GM12878 (cell line): ENCODE results near the gene GSTM4.

Experiments used
- CBX3 ChIP-seq: fragments of 200-600 bp; sonication (generic); IDR thresholded peaks from 2 replicates; pipeline ENCODE4 v1.6.1; 2016; ENCODE audit warnings: low read depth, borderline replicate concordance
- EZH2 ChIP-seq: IDR thresholded peaks from 2 replicates; pipeline ENCODE4 v1.6.1; 2012; ENCODE audit warnings: low read depth, mild to moderate bottlenecking, control low read depth, inconsistent platforms, low read length, borderline replicate concordance; ENCODE audit not compliant: control insufficient read depth
- FOS ChIP-seq: IDR thresholded peaks from 3 replicates; pipeline ENCODE4 v1.6.1; 2011; ENCODE audit warnings: borderline replicate concordance; ENCODE audit not compliant: insufficient read length; ENCODE audit errors: extremely low read depth
- HCFC1 ChIP-seq: fragments of 150-350 bp; IDR thresholded peaks from 2 replicates; pipeline ENCODE4 v1.6.1; 2014; ENCODE audit warnings: low read length
- NR2C2 ChIP-seq: IDR thresholded peaks from 2 replicates; pipeline ENCODE4 v1.6.1; 2011; ENCODE audit warnings: borderline replicate concordance, low read depth; ENCODE audit not compliant: control insufficient read depth, insufficient read length
- POLR2AphosphoS2 ChIP-seq: IDR thresholded peaks from 2 replicates; pipeline ENCODE4 v1.6.1; 2011; ENCODE audit warnings: low read depth, mild to moderate bottlenecking, low read length, improper control_type of control experiment, moderate library complexity
- POLR2AphosphoS5 ChIP-seq: IDR thresholded peaks from 2 replicates; pipeline ENCODE4 v1.6.1; 2011; ENCODE audit warnings: mild to moderate bottlenecking, low read length, inconsistent platforms
- TCF7 ChIP-seq: IDR thresholded peaks from 2 replicates; pipeline ENCODE4 v1.6.1; 2014; ENCODE audit warnings: antibody characterized with exemption, borderline replicate concordance
- USF1 ChIP-seq: IDR thresholded peaks from 2 replicates; pipeline ENCODE4 v1.6.1; 2011; ENCODE audit warnings: borderline replicate concordance, low read depth, mild to moderate bottlenecking, moderate library complexity, mixed read lengths, low read length; ENCODE audit not compliant: insufficient read depth; ENCODE audit errors: extremely low read length
- TF ChIP-seq, protein P1 (sequence below), 3 experiments: IDR thresholded peaks in 2 of 3; conservative IDR thresholded peaks in 1 of 3; 2 replicates each; pipeline ENCODE4 v1.5.1; 2011; ENCODE audit warnings: low read depth in 3 of 3, low read length in 3 of 3, mild to moderate bottlenecking in 3 of 3, control low read depth in 2 of 3, moderate library complexity in 2 of 3, inconsistent platforms in 1 of 3, mixed read lengths in 1 of 3; ENCODE audit not compliant: control insufficient read depth in 2 of 3, insufficient read depth in 1 of 3; ENCODE audit errors: extremely low read depth in 1 of 3
- TF ChIP-seq, protein P2 (sequence below): IDR thresholded peaks from 2 replicates; pipeline ENCODE4 v1.6.1; 2012; ENCODE audit warnings: low read depth, low read length, improper control_type of control experiment

DNA sequence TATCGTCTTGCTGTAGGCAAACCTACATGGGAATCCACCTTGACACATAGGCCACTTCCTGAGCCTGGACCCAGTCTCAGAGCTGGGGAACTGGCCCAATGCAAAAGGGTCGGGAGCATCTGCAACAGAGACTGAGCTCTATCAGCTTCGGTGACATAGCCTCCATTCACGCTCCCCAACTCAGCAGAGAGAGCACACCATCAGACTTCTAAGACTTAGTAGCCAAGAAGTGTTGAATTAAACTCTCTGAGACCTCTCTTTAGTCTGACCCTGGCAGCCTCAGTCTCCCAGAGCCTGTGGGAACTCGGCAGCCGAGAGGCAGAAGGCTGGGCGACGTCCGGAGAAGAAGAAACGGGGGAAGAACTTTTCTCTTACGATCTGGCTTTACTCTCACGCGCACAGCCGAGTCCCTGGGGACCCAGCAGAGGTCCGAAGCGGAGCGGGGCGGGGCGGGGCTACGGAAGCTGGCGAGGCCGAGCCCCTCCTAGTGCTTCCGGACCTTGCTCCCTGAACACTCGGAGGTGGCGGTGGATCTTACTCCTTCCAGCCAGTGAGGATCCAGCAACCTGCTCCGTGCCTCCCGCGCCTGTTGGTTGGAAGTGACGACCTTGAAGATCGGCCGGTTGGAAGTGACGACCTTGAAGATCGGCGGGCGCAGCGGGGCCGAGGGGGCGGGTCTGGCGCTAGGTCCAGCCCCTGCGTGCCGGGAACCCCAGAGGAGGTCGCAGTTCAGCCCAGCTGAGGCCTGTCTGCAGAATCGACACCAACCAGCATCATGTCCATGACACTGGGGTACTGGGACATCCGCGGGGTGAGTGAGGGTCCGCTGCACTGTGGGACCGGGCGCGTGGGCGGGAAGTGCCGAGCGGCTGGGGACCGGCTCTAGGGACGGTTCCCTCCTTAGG is at the start of gene GSTM4:
- TF ChIP-seq POLR2AphosphoS5 (peak; percentile 61), USF1 (no peak), EZH2 (no peak), POLR2AphosphoS2 (no peak), NR2C2 (no peak), TCF7 (no peak), CBX3 (no peak), FOS (no peak), HCFC1 (no peak)
- TF ChIP-seq, protein P1, sequence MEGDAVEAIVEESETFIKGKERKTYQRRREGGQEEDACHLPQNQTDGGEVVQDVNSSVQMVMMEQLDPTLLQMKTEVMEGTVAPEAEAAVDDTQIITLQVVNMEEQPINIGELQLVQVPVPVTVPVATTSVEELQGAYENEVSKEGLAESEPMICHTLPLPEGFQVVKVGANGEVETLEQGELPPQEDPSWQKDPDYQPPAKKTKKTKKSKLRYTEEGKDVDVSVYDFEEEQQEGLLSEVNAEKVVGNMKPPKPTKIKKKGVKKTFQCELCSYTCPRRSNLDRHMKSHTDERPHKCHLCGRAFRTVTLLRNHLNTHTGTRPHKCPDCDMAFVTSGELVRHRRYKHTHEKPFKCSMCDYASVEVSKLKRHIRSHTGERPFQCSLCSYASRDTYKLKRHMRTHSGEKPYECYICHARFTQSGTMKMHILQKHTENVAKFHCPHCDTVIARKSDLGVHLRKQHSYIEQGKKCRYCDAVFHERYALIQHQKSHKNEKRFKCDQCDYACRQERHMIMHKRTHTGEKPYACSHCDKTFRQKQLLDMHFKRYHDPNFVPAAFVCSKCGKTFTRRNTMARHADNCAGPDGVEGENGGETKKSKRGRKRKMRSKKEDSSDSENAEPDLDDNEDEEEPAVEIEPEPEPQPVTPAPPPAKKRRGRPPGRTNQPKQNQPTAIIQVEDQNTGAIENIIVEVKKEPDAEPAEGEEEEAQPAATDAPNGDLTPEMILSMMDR (IDR thresholded peaks at IDR 0.05 in 2 of 3, conservative IDR thresholded peaks at IDR 0.05 in 1 of 3; ENCODE audit: control insufficient read depth in 2 of 3, extremely low read depth in 1 of 3, insufficient read depth in 1 of 3, low read depth in 3 of 3, low read length in 3 of 3) = no peak
- TF ChIP-seq, protein P2, sequence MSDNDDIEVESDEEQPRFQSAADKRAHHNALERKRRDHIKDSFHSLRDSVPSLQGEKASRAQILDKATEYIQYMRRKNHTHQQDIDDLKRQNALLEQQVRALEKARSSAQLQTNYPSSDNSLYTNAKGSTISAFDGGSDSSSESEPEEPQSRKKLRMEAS = no peak
